ENCODE data around the gene DLG2. TPM values are rescaled to one million over a fixed set of nuclear protein-coding genes. Genes with fewer than 3 reads are reported as not detected.

The DLG2 gene
- total and polyA plus RNA-seq, 4 donors, result 0.30 to 5.5 (median 0.68) TPM

DNA sequence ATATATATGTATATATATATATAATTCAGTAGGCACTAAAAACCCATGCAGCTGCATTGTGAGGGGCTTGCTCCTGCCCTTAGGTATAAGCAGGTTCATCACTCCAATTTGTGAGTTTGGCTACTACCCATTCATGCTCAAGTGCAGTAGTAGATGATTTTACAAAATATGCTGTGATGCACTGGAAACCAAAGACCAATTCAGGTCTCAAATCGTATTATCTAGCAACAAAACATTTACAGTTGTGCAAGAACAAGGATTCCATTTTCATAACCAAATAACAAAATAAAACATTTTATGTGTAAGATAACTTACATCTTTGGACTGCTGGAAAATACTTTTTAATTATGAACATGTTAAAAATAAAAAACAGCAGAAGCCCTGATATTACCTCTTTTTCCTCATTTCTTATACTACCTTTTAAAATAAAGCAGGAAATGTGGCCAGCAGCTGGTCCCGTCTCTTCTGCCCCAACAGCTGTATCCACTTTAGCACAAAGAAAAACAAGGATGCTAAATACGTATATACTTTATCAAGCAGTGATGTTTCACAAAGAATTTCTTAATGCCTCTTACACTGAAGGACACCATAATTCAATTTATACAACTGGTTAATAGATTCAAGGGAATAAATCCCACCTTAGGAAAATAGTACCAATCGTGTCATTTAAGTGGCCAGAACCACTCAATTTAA, 35.0 kb upstream of the DLG2 start:
- TF ChIP-seq, protein P1, sequence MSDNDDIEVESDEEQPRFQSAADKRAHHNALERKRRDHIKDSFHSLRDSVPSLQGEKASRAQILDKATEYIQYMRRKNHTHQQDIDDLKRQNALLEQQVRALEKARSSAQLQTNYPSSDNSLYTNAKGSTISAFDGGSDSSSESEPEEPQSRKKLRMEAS (IDR thresholded peaks at IDR 0.05), result no peak
- no peak for TF ChIP-seq SP1 (IDR thresholded peaks at IDR 0.05)
- TF ChIP-seq, protein P2, sequence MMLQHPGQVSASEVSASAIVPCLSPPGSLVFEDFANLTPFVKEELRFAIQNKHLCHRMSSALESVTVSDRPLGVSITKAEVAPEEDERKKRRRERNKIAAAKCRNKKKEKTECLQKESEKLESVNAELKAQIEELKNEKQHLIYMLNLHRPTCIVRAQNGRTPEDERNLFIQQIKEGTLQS (IDR thresholded peaks at IDR 0.05), result no peak
- no peak for TF ChIP-seq FOXA2 (IDR thresholded peaks at IDR 0.05)
- no peak for TF ChIP-seq HNF4G (IDR thresholded peaks at IDR 0.05)
- TF ChIP-seq TAF1 (conservative IDR thresholded peaks at IDR 0.05), result no peak
- TF ChIP-seq, protein P3, sequence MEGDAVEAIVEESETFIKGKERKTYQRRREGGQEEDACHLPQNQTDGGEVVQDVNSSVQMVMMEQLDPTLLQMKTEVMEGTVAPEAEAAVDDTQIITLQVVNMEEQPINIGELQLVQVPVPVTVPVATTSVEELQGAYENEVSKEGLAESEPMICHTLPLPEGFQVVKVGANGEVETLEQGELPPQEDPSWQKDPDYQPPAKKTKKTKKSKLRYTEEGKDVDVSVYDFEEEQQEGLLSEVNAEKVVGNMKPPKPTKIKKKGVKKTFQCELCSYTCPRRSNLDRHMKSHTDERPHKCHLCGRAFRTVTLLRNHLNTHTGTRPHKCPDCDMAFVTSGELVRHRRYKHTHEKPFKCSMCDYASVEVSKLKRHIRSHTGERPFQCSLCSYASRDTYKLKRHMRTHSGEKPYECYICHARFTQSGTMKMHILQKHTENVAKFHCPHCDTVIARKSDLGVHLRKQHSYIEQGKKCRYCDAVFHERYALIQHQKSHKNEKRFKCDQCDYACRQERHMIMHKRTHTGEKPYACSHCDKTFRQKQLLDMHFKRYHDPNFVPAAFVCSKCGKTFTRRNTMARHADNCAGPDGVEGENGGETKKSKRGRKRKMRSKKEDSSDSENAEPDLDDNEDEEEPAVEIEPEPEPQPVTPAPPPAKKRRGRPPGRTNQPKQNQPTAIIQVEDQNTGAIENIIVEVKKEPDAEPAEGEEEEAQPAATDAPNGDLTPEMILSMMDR (IDR thresholded peaks at IDR 0.05; ENCODE audit: low read depth, low read length, missing input control), result no peak
- TF ChIP-seq, protein P4, sequence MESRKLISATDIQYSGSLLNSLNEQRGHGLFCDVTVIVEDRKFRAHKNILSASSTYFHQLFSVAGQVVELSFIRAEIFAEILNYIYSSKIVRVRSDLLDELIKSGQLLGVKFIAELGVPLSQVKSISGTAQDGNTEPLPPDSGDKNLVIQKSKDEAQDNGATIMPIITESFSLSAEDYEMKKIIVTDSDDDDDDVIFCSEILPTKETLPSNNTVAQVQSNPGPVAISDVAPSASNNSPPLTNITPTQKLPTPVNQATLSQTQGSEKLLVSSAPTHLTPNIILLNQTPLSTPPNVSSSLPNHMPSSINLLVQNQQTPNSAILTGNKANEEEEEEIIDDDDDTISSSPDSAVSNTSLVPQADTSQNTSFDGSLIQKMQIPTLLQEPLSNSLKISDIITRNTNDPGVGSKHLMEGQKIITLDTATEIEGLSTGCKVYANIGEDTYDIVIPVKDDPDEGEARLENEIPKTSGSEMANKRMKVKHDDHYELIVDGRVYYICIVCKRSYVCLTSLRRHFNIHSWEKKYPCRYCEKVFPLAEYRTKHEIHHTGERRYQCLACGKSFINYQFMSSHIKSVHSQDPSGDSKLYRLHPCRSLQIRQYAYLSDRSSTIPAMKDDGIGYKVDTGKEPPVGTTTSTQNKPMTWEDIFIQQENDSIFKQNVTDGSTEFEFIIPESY (IDR thresholded peaks at IDR 0.05), result no peak
- no peak for TF ChIP-seq RAD21 (IDR thresholded peaks at IDR 0.05)
- no peak for TF ChIP-seq EGR1 (IDR thresholded peaks at IDR 0.05; ENCODE audit: low read depth in 2 of 2)
- TF ChIP-seq, protein P5, sequence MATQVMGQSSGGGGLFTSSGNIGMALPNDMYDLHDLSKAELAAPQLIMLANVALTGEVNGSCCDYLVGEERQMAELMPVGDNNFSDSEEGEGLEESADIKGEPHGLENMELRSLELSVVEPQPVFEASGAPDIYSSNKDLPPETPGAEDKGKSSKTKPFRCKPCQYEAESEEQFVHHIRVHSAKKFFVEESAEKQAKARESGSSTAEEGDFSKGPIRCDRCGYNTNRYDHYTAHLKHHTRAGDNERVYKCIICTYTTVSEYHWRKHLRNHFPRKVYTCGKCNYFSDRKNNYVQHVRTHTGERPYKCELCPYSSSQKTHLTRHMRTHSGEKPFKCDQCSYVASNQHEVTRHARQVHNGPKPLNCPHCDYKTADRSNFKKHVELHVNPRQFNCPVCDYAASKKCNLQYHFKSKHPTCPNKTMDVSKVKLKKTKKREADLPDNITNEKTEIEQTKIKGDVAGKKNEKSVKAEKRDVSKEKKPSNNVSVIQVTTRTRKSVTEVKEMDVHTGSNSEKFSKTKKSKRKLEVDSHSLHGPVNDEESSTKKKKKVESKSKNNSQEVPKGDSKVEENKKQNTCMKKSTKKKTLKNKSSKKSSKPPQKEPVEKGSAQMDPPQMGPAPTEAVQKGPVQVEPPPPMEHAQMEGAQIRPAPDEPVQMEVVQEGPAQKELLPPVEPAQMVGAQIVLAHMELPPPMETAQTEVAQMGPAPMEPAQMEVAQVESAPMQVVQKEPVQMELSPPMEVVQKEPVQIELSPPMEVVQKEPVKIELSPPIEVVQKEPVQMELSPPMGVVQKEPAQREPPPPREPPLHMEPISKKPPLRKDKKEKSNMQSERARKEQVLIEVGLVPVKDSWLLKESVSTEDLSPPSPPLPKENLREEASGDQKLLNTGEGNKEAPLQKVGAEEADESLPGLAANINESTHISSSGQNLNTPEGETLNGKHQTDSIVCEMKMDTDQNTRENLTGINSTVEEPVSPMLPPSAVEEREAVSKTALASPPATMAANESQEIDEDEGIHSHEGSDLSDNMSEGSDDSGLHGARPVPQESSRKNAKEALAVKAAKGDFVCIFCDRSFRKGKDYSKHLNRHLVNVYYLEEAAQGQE (IDR thresholded peaks at IDR 0.05), result no peak
- no peak for TF ChIP-seq JUND (IDR thresholded peaks at IDR 0.05)
- no peaks in the 10 kb centered on the region for H3K9me3 ChIP-seq (ENCODE audit: control insufficient read depth in 4 of 4, low read length in 3 of 4)
- 33% methylated on average over 4 of the region's 4 CpGs for WGBS
- no peak for DNase-seq (ENCODE audit: low spot score)
- no peak overlapping the region for H3K27ac ChIP-seq (ENCODE audit: low read depth in 1 of 2, low read length in 2 of 2)
- no peaks in the 10 kb centered on the region for H3K27me3 ChIP-seq (ENCODE audit: control insufficient read depth in 4 of 4, insufficient read depth in 4 of 4, low read length in 3 of 4)
- H3K4me1 ChIP-seq (ENCODE audit: control insufficient read depth in 4 of 4, insufficient read depth in 4 of 4, low read length in 3 of 4), result peaks cover 1 to 35% (median 18%) of the 10 kb centered on the region in 4 donors
- H3K4me3 ChIP-seq (ENCODE audit: low read depth in 1 of 3, low read length in 3 of 3), result peak overlapping the region in 2 of 3 donors; percentile 21 to 38
- H3K9ac ChIP-seq (ENCODE audit: low read depth in 1 of 2, low read length in 2 of 2), result peak overlapping the region; percentile 48 to 83
- peaks cover 0 to 18% (median 7%) of the 10 kb centered on the region in 4 donors for H3K36me3 ChIP-seq (ENCODE audit: control insufficient read depth in 4 of 4, insufficient read depth in 3 of 4, low read depth in 1 of 4, low read length in 3 of 4)

DNA sequence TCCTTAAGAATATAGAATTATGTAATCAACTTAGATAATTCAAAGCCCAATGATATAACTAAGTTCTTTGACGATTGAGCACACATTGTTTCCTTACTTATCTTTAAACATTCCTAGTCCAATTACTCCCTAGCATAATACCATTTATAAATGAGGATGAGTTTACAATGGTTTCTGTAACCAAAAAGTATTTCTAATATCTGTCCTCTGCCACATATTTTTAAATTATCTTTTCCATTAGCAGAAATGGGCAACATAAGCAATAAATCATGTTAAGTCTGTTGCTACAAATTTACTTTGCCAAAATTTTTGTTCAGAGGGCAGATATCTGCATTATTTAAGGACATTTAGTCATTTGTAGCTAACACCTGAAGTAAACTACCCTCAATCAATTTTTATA, 31.0 kb upstream of the DLG2 start:
- no peaks in the 10 kb centered on the region for H3K9me3 ChIP-seq (ENCODE audit: control insufficient read depth in 4 of 4, low read length in 3 of 4)
- no peaks in the 10 kb centered on the region for H3K27me3 ChIP-seq (ENCODE audit: control insufficient read depth in 4 of 4, insufficient read depth in 4 of 4, low read length in 3 of 4)
- TF ChIP-seq, protein P1 (IDR thresholded peaks at IDR 0.05), result no peak
- TF ChIP-seq YY1 (IDR thresholded peaks at IDR 0.05) (no peak), FOXA2 (IDR thresholded peaks at IDR 0.05) (no peak), SP1 (IDR thresholded peaks at IDR 0.05) (no peak), RXRA (IDR thresholded peaks at IDR 0.05) (no peak), JUND (IDR thresholded peaks at IDR 0.05) (no peak), TAF1 (conservative IDR thresholded peaks at IDR 0.05) (no peak)
- TF ChIP-seq, protein P2 (IDR thresholded peaks at IDR 0.05), result no peak
- TF ChIP-seq, protein P3 (IDR thresholded peaks at IDR 0.05; ENCODE audit: low read depth, low read length, missing input control), result no peak
- peaks cover 1 to 27% (median 13%) of the 10 kb centered on the region in 4 donors for H3K4me1 ChIP-seq (ENCODE audit: control insufficient read depth in 4 of 4, insufficient read depth in 4 of 4, low read length in 3 of 4)
- H3K9ac ChIP-seq (ENCODE audit: low read depth in 1 of 2, low read length in 2 of 2), result no peak overlapping the region
- DNase-seq (ENCODE audit: low spot score), result no peak
- H3K4me3 ChIP-seq (ENCODE audit: low read depth in 1 of 3, low read length in 3 of 3), result no peak overlapping the region
- whole genome bisulfite sequencing, result 62% methylated on average over 1 of the region's 1 CpG
- no peak overlapping the region for H3K27ac ChIP-seq (ENCODE audit: low read depth in 1 of 2, low read length in 2 of 2)
- H3K36me3 ChIP-seq (ENCODE audit: control insufficient read depth in 4 of 4, insufficient read depth in 3 of 4, low read depth in 1 of 4, low read length in 3 of 4), result peaks cover 1 to 32% (median 15%) of the 10 kb centered on the region in 4 donors
